ENCODE measurements around the gene METAP1D. TPM values are rescaled to one million over a fixed set of nuclear protein-coding genes. Genes with fewer than 3 reads are reported as not detected.
A peak's percentile ranks its signal among the peaks of the same experiment; 100 is the strongest.

The METAP1D gene
- total RNA-seq, 1 experiment from 2014 or later, result 5.2 TPM

DNA sequence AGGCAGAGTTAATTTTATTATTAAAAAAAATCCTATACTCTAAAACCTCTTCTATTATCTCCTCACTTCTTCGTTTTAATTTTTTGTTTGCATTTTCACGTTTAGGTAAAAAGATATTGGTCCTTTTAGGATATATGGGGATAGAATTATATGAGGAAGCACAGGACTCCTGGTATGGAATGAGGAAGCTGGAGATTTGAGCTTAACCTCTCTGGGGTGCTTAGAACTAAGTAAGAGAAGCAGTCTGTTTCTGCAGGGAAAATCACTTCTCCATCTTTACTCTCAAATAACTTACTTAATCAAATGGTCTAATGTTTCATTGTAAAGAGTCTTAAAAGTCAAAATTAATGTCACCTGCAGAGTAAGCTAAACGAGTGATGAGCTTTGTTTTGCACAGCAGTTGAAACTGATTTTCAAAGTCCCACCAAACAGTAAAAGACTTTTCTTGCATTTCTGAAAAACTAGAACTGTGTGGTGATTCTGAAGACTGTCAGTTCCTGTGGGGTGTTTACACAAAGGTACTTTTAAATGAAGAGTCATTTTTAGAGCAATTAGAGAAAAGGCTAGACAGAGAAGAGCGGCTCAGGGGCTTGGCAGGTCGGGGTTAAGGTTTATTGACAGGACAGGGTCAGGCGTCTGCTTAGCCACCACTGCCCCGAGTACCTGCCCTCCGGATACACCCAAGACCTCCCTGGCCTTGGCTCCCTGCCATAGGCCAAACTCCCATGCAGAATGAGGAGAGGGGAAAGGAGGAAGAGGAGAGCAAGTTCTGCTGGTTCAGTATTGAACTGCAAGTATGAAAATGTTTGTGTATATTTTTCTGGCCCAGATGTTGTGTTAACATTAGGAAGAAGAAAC, 21.6 kb downstream of the METAP1D start:
- Histone ChIP-seq H3K4me1 (ENCODE audit: insufficient read depth, low read length) (peaks cover 2% of the 10 kb centered on the region; the same call in 1 of the 2 replicates), H4K8ac (replicated peaks; ENCODE audit: insufficient read length, low read depth, low read length) (no peak overlapping the region), H3K56ac (ENCODE audit: insufficient read length, low read depth, low read length) (no peak overlapping the region), H3K27me3 (ENCODE audit: insufficient read depth, low read length) (no peaks in the 10 kb centered on the region), H3K14ac (ENCODE audit: insufficient read depth, low read length) (no peak overlapping the region), H2BK15ac (ENCODE audit: low read depth, low read length) (no peak overlapping the region), H4K91ac (ENCODE audit: insufficient read length, low read depth, low read length) (no peak overlapping the region), H3K79me1 (ENCODE audit: insufficient read depth, low read depth, low read length, poor library complexity, severe bottlenecking) (no peaks in the 10 kb centered on the region), H3K4ac (ENCODE audit: low read depth, low read length) (no peak overlapping the region), H2BK20ac (ENCODE audit: low read depth, low read length, poor library complexity, severe bottlenecking) (no peak overlapping the region), H4K20me1 (ENCODE audit: control insufficient read depth, insufficient read depth, insufficient read length) (no peaks in the 10 kb centered on the region), H3K23ac (ENCODE audit: insufficient read length, low read depth, low read length) (no peak overlapping the region), H2BK12ac (ENCODE audit: insufficient read length, low read depth, low read length) (no peak overlapping the region), H3K27ac (ENCODE audit: insufficient read length, low read depth, low read length) (no peak overlapping the region), H2AFZ (ENCODE audit: low read length) (no peak overlapping the region), H3K9me3 (ENCODE audit: control insufficient read depth, low read depth, low read length) (no peaks in the 10 kb centered on the region), H2BK120ac (ENCODE audit: low read depth, low read length, poor library complexity, severe bottlenecking) (no peak overlapping the region), H3K18ac (ENCODE audit: insufficient read length, low read depth, low read length) (no peak overlapping the region), H3K23me2 (ENCODE audit: insufficient read length, low read depth, low read length, poor library complexity, severe bottlenecking) (no peaks in the 10 kb centered on the region), H3K4me2 (ENCODE audit: insufficient read depth, insufficient read length, low read length) (no peak overlapping the region), H2BK5ac (ENCODE audit: insufficient read length, low read length) (no peak overlapping the region), H2AK5ac (ENCODE audit: insufficient read length, low read length) (no peak overlapping the region), H3K79me2 (ENCODE audit: insufficient read depth, low read length) (no peaks in the 10 kb centered on the region), H3K9ac (ENCODE audit: extremely low read depth, insufficient read length, low read length) (no peak overlapping the region), H4K5ac (ENCODE audit: insufficient read length, low read depth, low read length) (no peak overlapping the region), H3T11ph (ENCODE audit: low read length) (no peak overlapping the region)
- Mint-ChIP-seq H3K27me3 (ENCODE audit: low read depth) (no peaks in the 10 kb centered on the region), H3K4me3 (peak overlapping the region in 1 of 2 experiments; percentile 25; a peak in 2 of 5 replicates), H3K36me3 (ENCODE audit: insufficient read depth in 1 of 3, low read depth in 3 of 3) (no peaks in the 10 kb centered on the region), H3K9me3 (no peaks in the 10 kb centered on the region), H3K27ac (peak overlapping the region in 2 of 3 experiments; percentile 3 to 85; a peak in 4 of 7 replicates), H3K4me1 (peaks cover 13 to 15% of the 10 kb centered on the region in 2 experiments)
- peak; percentile 47 for DNase-seq
- TF ChIP-seq, protein P1, sequence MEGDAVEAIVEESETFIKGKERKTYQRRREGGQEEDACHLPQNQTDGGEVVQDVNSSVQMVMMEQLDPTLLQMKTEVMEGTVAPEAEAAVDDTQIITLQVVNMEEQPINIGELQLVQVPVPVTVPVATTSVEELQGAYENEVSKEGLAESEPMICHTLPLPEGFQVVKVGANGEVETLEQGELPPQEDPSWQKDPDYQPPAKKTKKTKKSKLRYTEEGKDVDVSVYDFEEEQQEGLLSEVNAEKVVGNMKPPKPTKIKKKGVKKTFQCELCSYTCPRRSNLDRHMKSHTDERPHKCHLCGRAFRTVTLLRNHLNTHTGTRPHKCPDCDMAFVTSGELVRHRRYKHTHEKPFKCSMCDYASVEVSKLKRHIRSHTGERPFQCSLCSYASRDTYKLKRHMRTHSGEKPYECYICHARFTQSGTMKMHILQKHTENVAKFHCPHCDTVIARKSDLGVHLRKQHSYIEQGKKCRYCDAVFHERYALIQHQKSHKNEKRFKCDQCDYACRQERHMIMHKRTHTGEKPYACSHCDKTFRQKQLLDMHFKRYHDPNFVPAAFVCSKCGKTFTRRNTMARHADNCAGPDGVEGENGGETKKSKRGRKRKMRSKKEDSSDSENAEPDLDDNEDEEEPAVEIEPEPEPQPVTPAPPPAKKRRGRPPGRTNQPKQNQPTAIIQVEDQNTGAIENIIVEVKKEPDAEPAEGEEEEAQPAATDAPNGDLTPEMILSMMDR (conservative IDR thresholded peaks at IDR 0.05), result no peak
- WGBS (ENCODE audit: extremely low coverage, insufficient read length, low lambda C conversion rate), result 100% methylated on average over 2 of the region's 8 CpGs
